ENCODE measurements around the gene PRKAG3. TPM values are rescaled to one million over a fixed set of nuclear protein-coding genes. Genes with fewer than 3 reads are reported as not detected.

Gene PRKAG3
- total RNA-seq, 4 donors from 2014 or later = 0.32 TPM; not detected in 3

- TF ChIP-seq, protein P1, sequence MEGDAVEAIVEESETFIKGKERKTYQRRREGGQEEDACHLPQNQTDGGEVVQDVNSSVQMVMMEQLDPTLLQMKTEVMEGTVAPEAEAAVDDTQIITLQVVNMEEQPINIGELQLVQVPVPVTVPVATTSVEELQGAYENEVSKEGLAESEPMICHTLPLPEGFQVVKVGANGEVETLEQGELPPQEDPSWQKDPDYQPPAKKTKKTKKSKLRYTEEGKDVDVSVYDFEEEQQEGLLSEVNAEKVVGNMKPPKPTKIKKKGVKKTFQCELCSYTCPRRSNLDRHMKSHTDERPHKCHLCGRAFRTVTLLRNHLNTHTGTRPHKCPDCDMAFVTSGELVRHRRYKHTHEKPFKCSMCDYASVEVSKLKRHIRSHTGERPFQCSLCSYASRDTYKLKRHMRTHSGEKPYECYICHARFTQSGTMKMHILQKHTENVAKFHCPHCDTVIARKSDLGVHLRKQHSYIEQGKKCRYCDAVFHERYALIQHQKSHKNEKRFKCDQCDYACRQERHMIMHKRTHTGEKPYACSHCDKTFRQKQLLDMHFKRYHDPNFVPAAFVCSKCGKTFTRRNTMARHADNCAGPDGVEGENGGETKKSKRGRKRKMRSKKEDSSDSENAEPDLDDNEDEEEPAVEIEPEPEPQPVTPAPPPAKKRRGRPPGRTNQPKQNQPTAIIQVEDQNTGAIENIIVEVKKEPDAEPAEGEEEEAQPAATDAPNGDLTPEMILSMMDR (IDR thresholded peaks at IDR 0.05) = no peak
- TF ChIP-seq POLR2A (IDR thresholded peaks at IDR 0.05) = no peak
- DNase-seq (ENCODE audit: low spot score in 2 of 2) = no peak
- intact Hi-C loops (cut with DNase I; ENCODE audit: low total_unique reads) = no loop called here
- H3K4me3 ChIP-seq (ENCODE audit: low read depth, poor library complexity, severe bottlenecking) = no peak overlapping the region
- 81 to 84% methylated on average over 10 of the region's 10 CpGs for WGBS, 2 donors
Measured at GRCh38 chr2:218826791-218827190, 4.8 kb downstream of the PRKAG3 start.

DNA sequence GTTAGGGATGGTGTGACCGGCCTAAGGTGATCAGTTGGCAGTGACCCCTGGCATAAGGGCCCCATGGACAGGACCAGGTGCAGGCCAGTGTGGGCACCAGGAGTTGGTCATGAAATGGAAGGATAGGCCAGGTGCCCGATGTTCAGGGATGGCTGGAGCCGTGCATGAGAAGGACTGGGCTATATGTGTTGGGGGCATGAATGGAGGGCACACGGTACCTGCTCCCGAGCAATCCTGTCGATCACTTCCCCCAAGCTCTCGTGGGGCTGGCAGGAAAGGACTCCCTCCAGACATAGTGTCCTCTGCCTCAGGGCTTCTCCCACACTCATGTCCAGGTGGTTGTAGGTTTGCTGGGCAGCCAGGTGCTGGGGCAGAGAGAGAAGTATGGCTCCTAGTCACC lies 7.6 kb downstream of the PRKAG3 start:
- 88 to 95% methylated on average over 7 of the region's 7 CpGs for WGBS, 2 donors
- TF ChIP-seq, protein P1 (IDR thresholded peaks at IDR 0.05) = no peak
- no peak for TF ChIP-seq POLR2A (IDR thresholded peaks at IDR 0.05)
- DNase-seq (ENCODE audit: low spot score in 2 of 2) = peak in 1 of 2 donors; percentile 67
- intact Hi-C loops (cut with DNase I; ENCODE audit: low total_unique reads) = no loop called here
- no peak overlapping the region for H3K4me3 ChIP-seq (ENCODE audit: low read depth, poor library complexity, severe bottlenecking)

GRCh38 chr2:218823196-218823855 lies 8.3 kb downstream of the PRKAG3 start:
- WGBS, 2 donors = 83 to 85% methylated on average over 9 of the region's 9 CpGs
- TF ChIP-seq, protein P1 (IDR thresholded peaks at IDR 0.05) = no peak
- no peak for TF ChIP-seq POLR2A (IDR thresholded peaks at IDR 0.05)
- peak in 1 of 2 donors; percentile 77 for DNase-seq (ENCODE audit: low spot score in 2 of 2)
- H3K4me3 ChIP-seq (ENCODE audit: low read depth, poor library complexity, severe bottlenecking) = no peak overlapping the region
- intact Hi-C loops (cut with DNase I; ENCODE audit: low total_unique reads) = no loop called here

GRCh38 chr2:218822622-218823021 lies 9.0 kb downstream of the PRKAG3 start:
- 79 to 90% methylated on average over 7 of the region's 7 CpGs for WGBS, 2 donors
- TF ChIP-seq, protein P1 (IDR thresholded peaks at IDR 0.05) = no peak
- TF ChIP-seq POLR2A (IDR thresholded peaks at IDR 0.05) = no peak
- intact Hi-C loops (cut with DNase I; ENCODE audit: low total_unique reads) = no loop called here
- no peak overlapping the region for H3K4me3 ChIP-seq (ENCODE audit: low read depth, poor library complexity, severe bottlenecking)
- peak in 1 of 2 donors; percentile 72 for DNase-seq (ENCODE audit: low spot score in 2 of 2)

DNA sequence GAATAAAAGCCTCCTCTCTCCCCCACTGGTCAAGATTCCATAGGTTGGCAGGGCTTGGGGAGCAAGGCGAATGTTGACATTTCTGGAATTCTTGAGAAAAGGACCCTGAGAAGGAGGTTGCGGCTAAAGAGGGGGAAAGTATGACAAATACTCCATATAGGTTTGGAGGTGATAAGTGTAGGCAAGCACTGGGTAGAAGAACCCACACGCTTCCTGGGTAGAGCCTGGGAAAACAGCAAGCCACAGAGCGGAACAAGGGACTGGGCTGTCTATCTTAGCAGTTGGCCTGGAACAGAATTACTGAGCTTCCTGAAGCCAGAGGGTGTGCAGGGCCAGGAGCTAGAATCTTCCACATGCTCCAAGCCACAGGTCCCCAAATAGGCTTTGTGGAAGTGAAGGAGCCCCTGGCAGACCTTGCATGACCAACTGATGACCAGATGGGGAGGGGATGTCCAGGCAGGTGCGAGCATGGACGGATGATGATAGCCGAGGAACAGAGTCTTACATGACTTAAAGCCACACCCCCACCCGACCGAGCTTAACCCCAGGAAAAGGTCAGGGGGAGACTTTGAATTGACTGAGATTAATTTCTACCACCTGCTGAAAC lies 9.9 kb downstream of the PRKAG3 start:
- no peak for TF ChIP-seq POLR2A (IDR thresholded peaks at IDR 0.05)
- TF ChIP-seq, protein P1 (IDR thresholded peaks at IDR 0.05) = no peak
- whole genome bisulfite sequencing, 2 donors = 85 to 86% methylated on average over 9 of the region's 9 CpGs

More for the DNA sequence above, 9.9 kb downstream of the PRKAG3 start:
- H3K4me3 ChIP-seq (ENCODE audit: low read depth, poor library complexity, severe bottlenecking) = no peak overlapping the region
- intact Hi-C loops (cut with DNase I; ENCODE audit: low total_unique reads) = no loop called here
- peak in 1 of 2 donors; percentile 61 for DNase-seq (ENCODE audit: low spot score in 2 of 2)
